ENCODE data around the gene PDPK1.

GRCh38 chr16:2532494-2533141, 5.2 kb upstream of the PDPK1 start:
- TF ChIP-seq CTCF (conservative IDR thresholded peaks at IDR 0.05; ENCODE audit: low read length), result no peak
- no peak for TF ChIP-seq EZH2phosphoT487 (IDR thresholded peaks at IDR 0.05; ENCODE audit: borderline replicate concordance, low read depth, low read length)

All from OCI-LY7 (cell line).